Tibial artery (tissue), 4 donors: ENCODE data around the gene POLR2M.
A peak's percentile ranks its signal among the peaks of the same experiment; 100 is the strongest.

Source experiments
- DNase-seq, 2 donors: peaks; one replicate each; pipeline ENCODE4 v3.0.0-alpha.2; 2019
- H3K27ac ChIP-seq, 2 donors: fragments of 200-600 bp; sonication (generic) in 1 of 2; 1 replicate in 1 of 2; 2 replicates in 1 of 2; pipeline ENCODE4 v1.5.1; 2018 to 2019; ENCODE audit warnings: mild to moderate bottlenecking in 1 of 2
- H3K27me3 ChIP-seq, 2 donors: fragments of 200-600 bp; sonication (generic) in 1 of 2; one replicate each; pipeline versions ENCODE4 v1.5.1 to v1.6.0; 2016 to 2019
- H3K36me3 ChIP-seq, 3 donors: fragments of 200-600 bp; sonication (generic) in 2 of 3; one replicate each; pipeline ENCODE4 v1.5.1; 2016 to 2019; ENCODE audit warnings: mild to moderate bottlenecking in 2 of 3
- H3K4me1 ChIP-seq, 4 donors: fragments of 200-600 bp; sonication (generic) in 2 of 4; 1 replicate in 3 of 4; 2 replicates in 1 of 4; pipeline ENCODE4 v1.5.1; 2016 to 2019
- H3K4me3 ChIP-seq, 2 donors: fragments of 200-600 bp; sonication (generic) in 1 of 2; 1 replicate in 1 of 2; 2 replicates in 1 of 2; pipeline ENCODE4 v1.5.1; 2018 to 2019; ENCODE audit warnings: mild to moderate bottlenecking in 2 of 2
- H3K9me3 ChIP-seq, 3 donors: fragments of 200-600 bp; sonication (generic) in 1 of 3; one replicate each; pipeline ENCODE4 v1.5.1; 2016 to 2019
- intact Hi-C: fragments of 100-400 bp; cut with DNase I; formaldehyde crosslinking; loops from one replicate; pipeline ENCODE4 v1.15.0; 2023; ENCODE audit warnings: low total_unique reads
- TF ChIP-seq, protein P1 (sequence below), 2 experiments: fragments of 200-600 bp in 1 of 2; fragments of 450-650 bp in 1 of 2; IDR thresholded peaks; one replicate each; pipeline ENCODE4 v1.5.1; 2017 to 2019; ENCODE audit warnings: antibody characterized with exemption in 2 of 2, mild to moderate bottlenecking in 1 of 2, moderate library complexity in 1 of 2

The POLR2M gene

GRCh38 chr15:57746786-57747185 is 40.3 kb downstream of the POLR2M start:
- intact Hi-C loops, result no loop called here
- Histone ChIP-seq H3K27me3 (no peaks in the 10 kb centered on the region), H3K4me3 (peak overlapping the region; percentile 22 to 33), H3K36me3 (no peaks in the 10 kb centered on the region), H3K4me1 (no peaks in the 10 kb centered on the region), H3K9me3 (no peaks in the 10 kb centered on the region), H3K27ac (peak overlapping the region in 1 of 2 donors; percentile 48)
- TF ChIP-seq, protein P1, sequence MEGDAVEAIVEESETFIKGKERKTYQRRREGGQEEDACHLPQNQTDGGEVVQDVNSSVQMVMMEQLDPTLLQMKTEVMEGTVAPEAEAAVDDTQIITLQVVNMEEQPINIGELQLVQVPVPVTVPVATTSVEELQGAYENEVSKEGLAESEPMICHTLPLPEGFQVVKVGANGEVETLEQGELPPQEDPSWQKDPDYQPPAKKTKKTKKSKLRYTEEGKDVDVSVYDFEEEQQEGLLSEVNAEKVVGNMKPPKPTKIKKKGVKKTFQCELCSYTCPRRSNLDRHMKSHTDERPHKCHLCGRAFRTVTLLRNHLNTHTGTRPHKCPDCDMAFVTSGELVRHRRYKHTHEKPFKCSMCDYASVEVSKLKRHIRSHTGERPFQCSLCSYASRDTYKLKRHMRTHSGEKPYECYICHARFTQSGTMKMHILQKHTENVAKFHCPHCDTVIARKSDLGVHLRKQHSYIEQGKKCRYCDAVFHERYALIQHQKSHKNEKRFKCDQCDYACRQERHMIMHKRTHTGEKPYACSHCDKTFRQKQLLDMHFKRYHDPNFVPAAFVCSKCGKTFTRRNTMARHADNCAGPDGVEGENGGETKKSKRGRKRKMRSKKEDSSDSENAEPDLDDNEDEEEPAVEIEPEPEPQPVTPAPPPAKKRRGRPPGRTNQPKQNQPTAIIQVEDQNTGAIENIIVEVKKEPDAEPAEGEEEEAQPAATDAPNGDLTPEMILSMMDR (IDR thresholded peaks at IDR 0.05), result no peak
- no peak for DNase-seq

GRCh38 chr15:57747206-57747896 is 40.8 kb downstream of the POLR2M start:
- DNase-seq, result peak in 1 of 2 donors; percentile 49
- Histone ChIP-seq H3K4me1 (peaks cover 0 to 5% (median under 1%) of the 10 kb centered on the region in 4 donors), H3K27ac (peak overlapping the region in 1 of 2 donors; percentile 48), H3K27me3 (no peaks in the 10 kb centered on the region), H3K9me3 (no peaks in the 10 kb centered on the region), H3K4me3 (peak overlapping the region; percentile 22 to 33), H3K36me3 (no peaks in the 10 kb centered on the region)
- TF ChIP-seq, protein P1 (IDR thresholded peaks at IDR 0.05), result no peak
- intact Hi-C loops, result no loop called here

DNA sequence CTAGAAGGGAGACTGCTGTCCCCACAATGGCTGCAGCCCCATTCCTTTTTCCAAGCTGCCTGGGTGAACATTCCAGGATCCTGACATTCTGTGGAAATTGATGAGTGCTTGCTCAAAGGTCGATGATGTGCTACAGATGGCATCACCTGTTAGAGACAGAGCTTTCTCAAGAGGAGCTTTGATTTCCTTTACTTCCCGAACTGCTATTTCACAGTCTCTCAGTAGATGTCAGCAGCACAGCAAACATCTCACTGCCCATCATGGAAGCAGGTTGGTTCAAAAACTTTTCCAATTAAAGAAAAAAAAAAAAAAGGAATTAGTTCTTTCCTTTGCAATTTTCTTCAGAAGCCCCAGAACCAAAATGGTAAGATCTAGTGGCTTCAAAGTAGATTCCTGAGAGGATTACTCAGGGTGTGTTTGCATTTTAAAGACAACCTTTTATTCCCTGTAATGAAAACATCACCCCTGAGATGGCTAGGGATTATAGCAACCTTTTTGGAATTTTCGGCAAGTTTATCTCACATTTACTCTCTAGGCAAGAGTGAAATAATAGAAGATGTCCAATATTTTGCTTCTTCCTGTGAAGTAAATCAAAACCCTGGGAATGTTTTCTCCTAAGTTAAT is 44.8 kb downstream of the POLR2M start:
- intact Hi-C loops, result loop anchor here (10.0 kb wide), 1 partner anchor 114 kb away; no protein-coding TSS in a partner anchor
- no peak for DNase-seq
- Histone ChIP-seq H3K27ac (no peak overlapping the region), H3K27me3 (no peaks in the 10 kb centered on the region), H3K4me1 (peaks cover 0 to 11% (median 4%) of the 10 kb centered on the region in 4 donors), H3K9me3 (no peaks in the 10 kb centered on the region), H3K36me3 (no peaks in the 10 kb centered on the region), H3K4me3 (no peak overlapping the region)
- TF ChIP-seq, protein P1 (IDR thresholded peaks at IDR 0.05), result peak; percentile 37 to 39

GRCh38 chr15:57752436-57752835 is 45.9 kb downstream of the POLR2M start:
- Histone ChIP-seq H3K9me3 (no peaks in the 10 kb centered on the region), H3K27me3 (no peaks in the 10 kb centered on the region), H3K4me1 (peaks cover 0 to 11% (median 4%) of the 10 kb centered on the region in 4 donors), H3K36me3 (no peaks in the 10 kb centered on the region), H3K27ac (peak overlapping the region in 1 of 2 donors; percentile 28), H3K4me3 (peak overlapping the region; percentile 4 to 18)
- TF ChIP-seq, protein P1 (IDR thresholded peaks at IDR 0.05), result no peak
- intact Hi-C loops, result loop anchor here (10.0 kb wide), 1 partner anchor 112 kb away; no protein-coding TSS in a partner anchor
- DNase-seq, result no peak

- no peaks in the 10 kb centered on the region for H3K36me3 ChIP-seq
- peak overlapping the region in 1 of 2 donors; percentile 28 for H3K27ac ChIP-seq
- no peaks in the 10 kb centered on the region for H3K27me3 ChIP-seq
- TF ChIP-seq, protein P1 (IDR thresholded peaks at IDR 0.05), result no peak
- peaks cover 0 to 11% (median 4%) of the 10 kb centered on the region in 4 donors for H3K4me1 ChIP-seq
- H3K9me3 ChIP-seq, result no peaks in the 10 kb centered on the region
- DNase-seq, result no peak
- intact Hi-C loops, result loop anchor here (10.0 kb wide), 1 partner anchor 112 kb away; no protein-coding TSS in a partner anchor
- peak overlapping the region; percentile 4 to 18 for H3K4me3 ChIP-seq
Measured at GRCh38 chr15:57752840-57753239, 46.3 kb downstream of the POLR2M start.
